Endothelial cell of umbilical vein (primary cell): ENCODE measurements around the gene GOLT1A. TPM values are rescaled to one million over a fixed set of nuclear protein-coding genes. Genes with fewer than 3 reads are reported as not detected.

Experiments used
- BruUV-seq: library from RNA; stranded (reverse); fragments of 400-500 nt; replicated peaks from 2 replicates; lab custom pipeline; 2021; lab: Mats Ljungman, UMichigan
- CTCF ChIA-PET: fragments of 300-600, 350-600 bp; sonication (Branson Sonifier 250); formaldehyde crosslinking; loops from one replicate; lab custom pipeline; 2021; ENCODE audit warnings: antibody characterized with exemption, inconsistent platforms; lab: Charles Lee
- POLR2A ChIA-PET: fragments of 300-600, 350-600 bp; sonication (Branson Sonifier 250); formaldehyde crosslinking; loops from one replicate; lab custom pipeline; 2021; ENCODE audit warnings: antibody characterized with exemption, inconsistent platforms; lab: Charles Lee
- DNase-seq: peaks from one replicate; pipeline ENCODE4 v3.0.0-alpha.2; 2011; ENCODE audit warnings: low read depth, low spot score
- FAIRE-seq: peaks from 2 replicates; lab custom pipeline; 2011; peaks lifted over from hg19 to GRCh38; lab: Jason Lieb, UNC
- H2AFZ ChIP-seq: 2 replicates; pipeline ENCODE4 v1.6.0; 2012; ENCODE audit warnings: low read depth, low read length, control low read depth, inconsistent platforms
- H3K27ac ChIP-seq: 2 replicates; pipeline ENCODE4 v1.5.1; 2011; ENCODE audit warnings: low read depth, mild to moderate bottlenecking, control low read depth, low read length, moderate library complexity; ENCODE audit not compliant: insufficient read depth
- H3K27me3 ChIP-seq, 2 experiments: 2 replicates each; pipeline versions ENCODE4 v1.6.0 to v1.6.1; 2011; ENCODE audit warnings: low read length in 2 of 2, mixed read lengths in 1 of 2; ENCODE audit not compliant: control insufficient read depth in 2 of 2, insufficient read depth in 2 of 2
- H3K36me3 ChIP-seq, 2 experiments: 2 replicates in 1 of 2; 3 replicates in 1 of 2; pipeline ENCODE4 v1.5.1; 2011; ENCODE audit warnings: low read length in 2 of 2, mild to moderate bottlenecking in 1 of 2, moderate library complexity in 1 of 2; ENCODE audit not compliant: control insufficient read depth in 2 of 2, insufficient read depth in 2 of 2; ENCODE audit errors: extremely low read depth in 1 of 2
- H3K4me1 ChIP-seq: 3 replicates; pipeline ENCODE4 v1.5.1; 2011; ENCODE audit warnings: mild to moderate bottlenecking, low read length; ENCODE audit not compliant: control insufficient read depth, insufficient read depth; ENCODE audit errors: extremely low read depth
- H3K4me2 ChIP-seq: 2 replicates; pipeline ENCODE4 v1.6.1; 2011; ENCODE audit warnings: low read length, control low read depth, mixed read lengths; ENCODE audit not compliant: insufficient read depth
- H3K4me3 ChIP-seq, 3 experiments: fragments of 200-600 bp in 1 of 3; sonication (generic), shearing (Covaris generic) in 1 of 3; replicated peaks in 1 of 3; 2 replicates each; pipeline ENCODE4 v1.5.1; 2011 to 2016; ENCODE audit warnings: control low read depth in 3 of 3, low read length in 3 of 3, mild to moderate bottlenecking in 2 of 3, inconsistent platforms in 1 of 3, low read depth in 1 of 3, moderate library complexity in 1 of 3; ENCODE audit not compliant: insufficient read depth in 1 of 3
- H3K79me2 ChIP-seq: 2 replicates; pipeline ENCODE4 v1.6.0; 2012; ENCODE audit warnings: low read length, inconsistent platforms; ENCODE audit not compliant: control insufficient read depth, insufficient read depth
- H3K9ac ChIP-seq: replicated peaks from 2 replicates; pipeline ENCODE3; 2011; ENCODE audit warnings: low read length, control low read depth; ENCODE audit not compliant: insufficient read depth; ENCODE audit errors: extremely low read depth
- H3K9me1 ChIP-seq: replicated peaks from 3 replicates; pipeline ENCODE4 v1.6.0; 2011; ENCODE audit warnings: mild to moderate bottlenecking, low read length; ENCODE audit not compliant: control insufficient read depth, insufficient read depth; ENCODE audit errors: extremely low read depth
- H3K9me3 ChIP-seq: replicated peaks from 2 replicates; pipeline ENCODE4 v1.5.1; 2012; ENCODE audit warnings: low read length, inconsistent platforms; ENCODE audit not compliant: control insufficient read depth, insufficient read depth
- H4K20me1 ChIP-seq: replicated peaks from 2 replicates; pipeline ENCODE3; 2011; ENCODE audit warnings: mild to moderate bottlenecking, low read length; ENCODE audit not compliant: control insufficient read depth, insufficient read depth; ENCODE audit errors: extremely low read depth
- EZH2 ChIP-seq: IDR thresholded peaks from 2 replicates; pipeline ENCODE4 v1.6.1; 2012; ENCODE audit warnings: borderline replicate concordance, low read depth, mild to moderate bottlenecking, moderate library complexity, low read length, inconsistent platforms; ENCODE audit not compliant: severe bottlenecking
- FOS ChIP-seq: IDR thresholded peaks from 2 replicates; pipeline ENCODE4 v1.6.1; 2011; ENCODE audit warnings: mild to moderate bottlenecking, low read length, moderate library complexity, borderline replicate concordance; ENCODE audit not compliant: insufficient read depth
- GATA2 ChIP-seq: IDR thresholded peaks from 2 replicates; pipeline ENCODE4 v1.7.0; 2011; ENCODE audit warnings: low read depth, mild to moderate bottlenecking, moderate library complexity, mixed read lengths, low read length; ENCODE audit not compliant: insufficient read length, insufficient read depth
- JUN ChIP-seq: IDR thresholded peaks from 2 replicates; pipeline ENCODE4 v1.6.1; 2011; ENCODE audit warnings: borderline replicate concordance, low read depth; ENCODE audit not compliant: insufficient read length, insufficient read depth
- POLR2A ChIP-seq: IDR thresholded peaks from 2 replicates; pipeline ENCODE4 v1.6.1; 2012; ENCODE audit warnings: low read depth, mild to moderate bottlenecking, control low read depth, low read length
- POLR2AphosphoS5 ChIP-seq: IDR thresholded peaks from 2 replicates; pipeline ENCODE4 v1.6.1; 2012; ENCODE audit warnings: low read depth, mild to moderate bottlenecking, control low read depth, low read length, moderate library complexity; ENCODE audit not compliant: insufficient read depth
- dilution Hi-C: fragments of 300-500 bp; cut with MboI; formaldehyde crosslinking; loops from one replicate; pipeline ENCODE4 v1.15.0; 2019; ENCODE audit warnings: low sequenced_read_pairs; ENCODE audit not compliant: extremely low pct_ligation_motif_present
- intact Hi-C: fragments of 100-400 bp; cut with micrococcal nuclease; formaldehyde crosslinking; loops from one replicate; pipeline ENCODE4 v1.10.0; 2022
- polyA plus RNA-seq, 4 experiments: library from polyadenylated mRNA; depleted of rRNA in 3 of 4; stranded (reverse) in 3 of 4; unstranded in 1 of 4; fragments of >200 nt; gene quantifications; 2 replicates each; pipeline versions ENCODE4 v1.2.1 to v1.2.3, GENCODE V29; 2011 to 2012; ENCODE audit warnings: missing spikeins in 1 of 4
- total RNA-seq: library from RNA; stranded (reverse); gene quantifications from 2 replicates; pipeline ENCODE4 v1.2.3, GENCODE V29; 2021
- TF ChIP-seq, protein P1 (sequence below), 2 donors: IDR thresholded peaks; 1 replicate in 1 of 2; 2 replicates in 1 of 2; pipeline ENCODE4 v1.5.1; 2011; ENCODE audit warnings: low read length in 2 of 2, mild to moderate bottlenecking in 2 of 2, moderate library complexity in 2 of 2, control low read depth in 1 of 2, inconsistent platforms in 1 of 2, low read depth in 1 of 2; ENCODE audit not compliant: insufficient read depth in 1 of 2; ENCODE audit errors: extremely low read depth in 1 of 2

Gene GOLT1A
- total and polyA plus RNA-seq, 2 donors (not counting 3 experiments of a cell fraction or from before 2014, with no cell fraction given) = not detected

DNA sequence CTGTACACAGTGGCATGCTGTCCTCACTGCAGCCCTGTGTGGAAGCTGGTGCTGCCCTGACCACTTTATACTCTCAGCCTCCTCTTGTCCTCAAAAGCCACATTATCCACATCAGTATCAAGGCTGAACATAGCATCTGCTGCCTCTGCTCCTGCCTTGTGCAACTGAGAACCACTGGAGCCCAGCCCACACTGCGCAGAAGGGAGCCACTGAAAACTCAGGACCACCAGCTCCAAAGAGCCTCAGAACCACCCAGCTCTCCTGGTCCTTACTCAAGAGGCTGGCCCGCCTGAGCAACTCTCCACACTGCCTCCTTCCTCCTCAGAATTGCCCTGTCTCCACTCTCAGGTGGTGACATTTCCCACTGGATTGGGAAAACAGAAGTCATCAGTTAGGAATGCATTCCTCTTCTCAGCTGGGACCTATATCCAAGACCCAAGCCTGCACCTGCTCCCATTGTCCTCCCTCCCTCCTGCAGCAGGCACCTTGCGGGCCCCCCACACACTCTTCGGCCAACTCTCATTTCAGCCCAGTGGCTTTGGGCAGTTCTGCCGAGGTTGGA lies 10.5 kb downstream of the GOLT1A start:
- dilution Hi-C loops = no loop called here
- POLR2A ChIA-PET = no interaction called here

More for the DNA sequence above, 10.5 kb downstream of the GOLT1A start:
- H3K9ac ChIP-seq = no peak overlapping the region
- H3K9me1 ChIP-seq = no peaks in the 10 kb centered on the region
- FAIRE-seq (no peak), DNase-seq (no peak)
- peaks cover 17% of the 10 kb centered on the region for H3K4me1 ChIP-seq
- CTCF ChIA-PET = interaction anchor here (0.6 to 11.0 kb wide), 5 partner anchors 11 to 160 kb away, joined by 3 to 770 read pairs (median 3); partner anchors contain the start of genes ETNK2 and REN
- H3K4me3 ChIP-seq = no peak overlapping the region
- no peaks in the 10 kb centered on the region for H3K36me3 ChIP-seq
- H3K79me2 ChIP-seq = no peaks in the 10 kb centered on the region
- no peak for TF ChIP-seq POLR2A
- no peak for TF ChIP-seq EZH2
- no peak for TF ChIP-seq FOS
- no peak for TF ChIP-seq GATA2
- TF ChIP-seq, protein P1, sequence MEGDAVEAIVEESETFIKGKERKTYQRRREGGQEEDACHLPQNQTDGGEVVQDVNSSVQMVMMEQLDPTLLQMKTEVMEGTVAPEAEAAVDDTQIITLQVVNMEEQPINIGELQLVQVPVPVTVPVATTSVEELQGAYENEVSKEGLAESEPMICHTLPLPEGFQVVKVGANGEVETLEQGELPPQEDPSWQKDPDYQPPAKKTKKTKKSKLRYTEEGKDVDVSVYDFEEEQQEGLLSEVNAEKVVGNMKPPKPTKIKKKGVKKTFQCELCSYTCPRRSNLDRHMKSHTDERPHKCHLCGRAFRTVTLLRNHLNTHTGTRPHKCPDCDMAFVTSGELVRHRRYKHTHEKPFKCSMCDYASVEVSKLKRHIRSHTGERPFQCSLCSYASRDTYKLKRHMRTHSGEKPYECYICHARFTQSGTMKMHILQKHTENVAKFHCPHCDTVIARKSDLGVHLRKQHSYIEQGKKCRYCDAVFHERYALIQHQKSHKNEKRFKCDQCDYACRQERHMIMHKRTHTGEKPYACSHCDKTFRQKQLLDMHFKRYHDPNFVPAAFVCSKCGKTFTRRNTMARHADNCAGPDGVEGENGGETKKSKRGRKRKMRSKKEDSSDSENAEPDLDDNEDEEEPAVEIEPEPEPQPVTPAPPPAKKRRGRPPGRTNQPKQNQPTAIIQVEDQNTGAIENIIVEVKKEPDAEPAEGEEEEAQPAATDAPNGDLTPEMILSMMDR (IDR thresholded peaks at IDR 0.05; ENCODE audit: extremely low read depth in 1 of 2, insufficient read depth in 1 of 2, low read depth in 1 of 2, low read length in 2 of 2) = no peak
- TF ChIP-seq JUN = no peak
- TF ChIP-seq POLR2AphosphoS5 = no peak
- no peak overlapping the region for H3K27ac ChIP-seq
- no TSS peak for BruUV-seq
- H2AFZ ChIP-seq = no peak overlapping the region
- no peaks in the 10 kb centered on the region for H3K9me3 ChIP-seq
- no peaks in the 10 kb centered on the region for H4K20me1 ChIP-seq
- intact Hi-C loops = no loop called here
- H3K27me3 ChIP-seq = no peaks in the 10 kb centered on the region
- no peak overlapping the region for H3K4me2 ChIP-seq
